Measurements from ENCODE around the gene HBE1. TPM values are rescaled to one million over a fixed set of nuclear protein-coding genes. Genes with fewer than 3 reads are reported as not detected.
A peak's percentile ranks its signal among the peaks of the same experiment; 100 is the strongest.
"Not testable (repeated sequence)": the region's sequence is repeated elsewhere in the genome, so short reads cannot be mapped to it uniquely, and the experiment has no call there.

The HBE1 gene
- not detected in 2 replicates for total RNA-seq (2014; rRNA removed)
- polyA plus RNA-seq (2012) = not detected

DNA sequence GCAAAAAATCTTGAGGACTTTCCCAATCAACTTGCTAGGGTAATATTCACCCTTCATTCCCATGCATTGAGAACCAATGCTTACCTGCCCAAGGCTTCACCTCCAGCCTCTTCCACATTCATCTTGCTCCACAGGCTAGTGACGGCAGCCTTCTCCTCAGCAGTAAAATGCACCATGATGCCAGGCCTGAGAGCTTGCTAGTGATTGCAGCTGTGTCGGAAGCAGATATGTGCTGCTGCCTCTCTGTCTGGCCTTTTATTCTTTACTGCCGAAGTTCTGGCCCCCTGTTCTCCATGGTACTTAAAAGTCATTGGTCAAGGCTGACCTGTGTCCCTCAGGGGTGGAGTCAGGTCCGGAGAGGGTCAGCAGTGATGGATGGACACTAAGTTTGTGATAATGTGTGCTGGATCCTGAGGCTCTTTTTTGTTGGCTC lies at the start of gene HBE1:
Gene HBE1, minus strand, starts transcription at position 231 of the 433 bp plus-strand sequence. Its CDS starts 55 bp downstream, at position 176.
- no peak for DNase-seq (ENCODE audit: low read depth)

DNA sequence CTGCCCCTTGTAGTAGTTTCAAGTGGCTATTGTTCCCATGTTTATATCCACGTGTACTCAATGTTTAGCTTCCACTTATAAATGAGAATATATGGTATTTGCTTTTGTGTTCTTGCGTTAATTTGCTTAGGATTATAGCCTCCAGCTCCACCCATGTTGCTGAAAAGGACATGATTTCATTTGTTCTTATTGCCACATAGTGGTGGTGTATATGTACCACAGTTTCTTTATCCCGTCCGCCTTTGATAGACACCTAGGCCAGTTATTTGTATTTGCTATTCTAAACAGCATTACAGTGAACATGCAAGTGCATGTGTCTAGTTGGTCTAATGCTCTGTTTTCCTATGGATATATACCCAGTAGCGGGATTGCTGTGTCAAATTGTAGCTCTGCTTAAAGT lies 47.5 kb upstream of the HBE1 start:
- DNase-seq (ENCODE audit: low read depth) = no peak

DNA sequence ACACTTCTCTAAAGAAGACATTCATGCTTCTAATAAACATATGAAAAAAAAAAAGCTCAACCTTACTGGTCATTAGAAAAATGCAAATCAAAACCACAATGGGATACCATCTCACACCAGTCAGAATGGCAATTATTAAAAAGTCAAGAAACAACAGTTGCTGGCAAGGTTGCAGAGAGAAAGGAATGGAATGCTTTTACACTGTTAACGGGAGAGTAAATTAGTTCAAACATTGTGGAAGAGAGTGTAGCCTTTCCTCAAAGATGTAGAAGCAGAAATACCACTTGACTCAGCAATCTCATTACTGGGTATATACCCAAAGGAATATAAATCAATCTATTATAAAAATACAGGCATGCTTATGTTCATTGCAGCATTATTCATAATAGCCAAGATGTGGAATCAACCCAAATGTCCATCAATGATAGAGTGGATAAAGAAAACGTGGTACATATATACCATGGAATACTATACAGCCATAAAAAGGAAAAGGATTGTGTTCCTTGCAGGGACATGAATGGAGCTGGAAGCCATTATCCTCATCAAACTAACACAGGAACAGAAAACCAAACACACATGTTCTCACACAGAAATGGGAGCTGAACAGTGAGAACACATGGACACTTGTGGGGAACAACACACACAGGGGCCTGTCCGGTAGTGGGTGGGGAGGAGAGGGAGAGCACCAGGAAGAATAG lies 43.7 kb upstream of the HBE1 start:
- DNase-seq (ENCODE audit: low read depth) = not testable (repeated sequence)

DNA sequence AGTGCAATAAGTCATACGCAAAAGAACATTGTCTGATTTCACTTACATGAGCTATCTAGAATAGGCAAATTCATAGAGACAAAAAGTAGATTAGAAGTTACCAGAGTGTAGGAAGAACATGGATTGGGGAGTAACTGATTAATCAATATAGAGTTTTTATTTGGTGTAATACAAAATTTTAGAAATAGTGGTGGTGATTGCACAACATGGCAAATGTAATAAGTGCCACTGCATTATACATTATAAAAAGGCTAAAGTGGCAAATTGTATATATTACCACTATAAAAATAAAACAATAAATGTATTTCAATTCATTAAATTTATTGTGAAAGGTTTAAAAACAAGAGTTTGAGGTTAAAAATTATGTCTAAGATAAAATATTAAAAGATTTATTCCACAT lies 40.7 kb upstream of the HBE1 start:
- no peak for DNase-seq (ENCODE audit: low read depth)

DNA sequence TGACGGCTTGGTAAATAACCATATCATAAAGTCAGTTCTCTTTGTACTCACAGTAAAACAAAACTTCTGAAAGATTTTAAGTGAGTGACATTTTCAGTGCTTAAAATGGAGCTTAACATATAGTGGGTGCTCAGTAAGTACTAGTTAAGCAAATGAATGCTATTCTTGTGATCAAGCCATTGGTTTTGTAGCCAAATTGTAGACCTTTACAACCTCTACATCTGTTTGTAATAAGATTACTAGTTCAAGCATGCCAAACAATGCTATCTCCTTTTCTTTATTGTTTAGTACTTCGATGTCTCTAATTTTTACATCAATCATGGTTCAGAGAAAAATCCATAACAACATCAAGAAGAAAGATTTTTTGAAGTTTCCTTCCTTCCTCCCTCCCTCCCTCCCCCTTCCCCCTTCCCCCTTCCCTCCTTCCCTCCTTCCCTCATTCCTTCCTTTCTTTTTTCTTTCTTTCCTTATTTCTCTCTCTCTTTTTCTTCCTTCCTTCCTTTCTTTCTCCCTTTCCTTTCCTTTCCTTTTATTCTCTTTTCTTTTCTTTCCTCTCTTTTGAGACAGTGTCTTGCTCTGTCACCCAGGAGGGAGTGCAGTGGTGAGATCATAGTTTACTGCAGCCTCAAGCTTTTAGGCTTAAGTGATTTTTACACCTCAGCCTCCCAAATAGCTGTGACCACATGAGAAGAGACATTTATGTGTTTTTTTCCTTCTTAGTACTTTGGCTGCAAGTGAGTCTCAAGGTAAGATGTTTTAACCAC lies 37.7 kb upstream of the HBE1 start:
- DNase-seq (ENCODE audit: low read depth) = no peak

DNA sequence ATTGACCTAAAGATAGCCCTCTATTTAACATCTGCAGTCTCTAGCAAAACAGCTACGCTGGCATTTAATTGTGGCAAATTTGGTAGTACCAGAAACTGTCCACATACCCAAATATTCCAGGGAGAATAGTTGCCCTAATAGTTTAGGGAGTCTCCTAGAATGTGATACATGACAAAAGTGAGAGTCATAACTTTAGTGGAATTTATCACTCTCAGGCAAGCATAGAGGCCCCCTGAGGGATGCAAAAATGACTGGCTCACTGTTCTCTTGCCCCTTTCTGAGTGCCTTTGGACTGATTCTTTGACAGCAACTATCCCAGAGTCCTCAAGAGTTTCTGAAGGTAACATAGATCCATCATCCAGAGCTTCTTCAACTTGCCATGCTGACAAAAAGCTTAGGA lies 34.3 kb upstream of the HBE1 start:
- DNase-seq (ENCODE audit: low read depth) = no peak

DNA sequence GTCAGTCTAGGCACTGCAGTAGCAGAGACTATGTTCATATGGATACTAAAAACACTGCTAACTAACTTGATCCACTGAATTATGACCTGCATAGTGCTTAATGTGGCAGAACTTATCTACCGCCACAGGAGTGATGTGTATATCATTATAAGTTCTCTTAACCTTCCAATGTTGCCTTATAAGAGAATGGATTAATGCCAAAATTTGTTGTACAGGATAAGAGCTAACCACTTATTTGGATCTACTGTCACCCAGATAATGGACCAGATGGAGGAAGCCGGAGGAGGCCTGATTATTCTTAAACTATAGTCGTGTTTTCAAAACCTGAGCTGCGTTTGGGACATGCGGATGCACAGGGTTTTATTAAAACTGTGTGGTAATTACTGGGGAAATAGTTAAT lies 33.9 kb upstream of the HBE1 start:
- no peak for DNase-seq (ENCODE audit: low read depth)

DNA sequence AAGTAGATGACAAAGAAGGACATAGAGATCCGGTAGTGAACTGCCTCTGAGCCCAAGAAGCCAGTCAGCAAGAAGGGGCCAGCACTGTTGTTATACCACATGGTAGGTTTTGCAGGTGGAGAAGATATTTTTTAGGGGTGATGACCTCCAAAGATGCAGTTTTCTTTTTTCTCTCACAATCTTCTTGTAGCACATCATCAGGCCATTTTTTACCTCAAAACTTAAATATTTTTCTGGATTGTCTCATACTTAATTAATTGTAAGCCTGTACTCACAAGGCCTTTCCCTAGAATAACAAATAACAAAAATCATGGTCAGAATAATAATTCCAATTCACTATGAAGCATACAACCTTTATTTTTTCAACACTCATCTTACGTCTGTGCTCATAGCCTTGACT lies 32.1 kb upstream of the HBE1 start, which contains the start of gene OR51B4:
Gene OR51B4, minus strand, starts transcription at position 101 of the 400 bp plus-strand sequence. Its CDS starts 0 bp downstream, at position 101.
- no peak for DNase-seq (ENCODE audit: low read depth)

DNA sequence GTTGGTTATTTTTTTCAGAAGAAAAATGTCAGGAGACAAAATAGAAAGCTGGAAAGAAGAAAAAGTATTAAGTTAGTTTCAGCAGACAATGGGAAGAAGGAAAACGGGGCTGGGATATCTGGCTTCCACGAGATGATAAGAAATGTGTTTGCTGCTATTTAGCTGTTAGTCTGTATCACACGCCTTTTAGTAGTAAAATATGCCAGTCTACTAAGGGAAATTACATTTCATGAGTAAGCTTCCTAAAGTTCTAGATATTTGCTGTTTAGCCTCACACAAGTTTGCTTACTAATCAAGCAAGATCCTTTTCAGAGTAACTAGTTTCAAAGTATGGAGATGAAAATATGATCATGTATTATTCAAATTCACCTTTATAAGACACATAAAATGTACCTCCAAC lies 30.5 kb upstream of the HBE1 start:
- no peak for DNase-seq (ENCODE audit: low read depth)

DNA sequence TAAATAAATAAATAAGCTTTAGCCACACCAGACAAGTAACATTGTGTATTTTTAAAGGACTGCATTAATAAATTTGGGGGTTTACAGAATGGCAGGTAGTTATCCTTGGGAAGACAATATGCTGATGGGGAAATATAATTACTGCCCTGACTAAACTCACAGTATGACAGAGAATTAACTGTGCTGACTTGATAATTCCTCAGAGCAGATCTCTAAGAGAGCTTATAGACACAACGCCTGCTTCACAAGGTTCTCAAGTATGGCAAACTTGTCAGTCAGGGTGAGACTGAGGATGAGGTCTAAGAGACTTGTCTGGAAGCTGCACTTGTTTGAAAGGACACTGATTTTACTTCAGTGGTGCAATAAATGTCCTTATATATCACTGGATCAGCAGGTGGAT lies 28.7 kb upstream of the HBE1 start:
- no peak for DNase-seq (ENCODE audit: low read depth)

DNA sequence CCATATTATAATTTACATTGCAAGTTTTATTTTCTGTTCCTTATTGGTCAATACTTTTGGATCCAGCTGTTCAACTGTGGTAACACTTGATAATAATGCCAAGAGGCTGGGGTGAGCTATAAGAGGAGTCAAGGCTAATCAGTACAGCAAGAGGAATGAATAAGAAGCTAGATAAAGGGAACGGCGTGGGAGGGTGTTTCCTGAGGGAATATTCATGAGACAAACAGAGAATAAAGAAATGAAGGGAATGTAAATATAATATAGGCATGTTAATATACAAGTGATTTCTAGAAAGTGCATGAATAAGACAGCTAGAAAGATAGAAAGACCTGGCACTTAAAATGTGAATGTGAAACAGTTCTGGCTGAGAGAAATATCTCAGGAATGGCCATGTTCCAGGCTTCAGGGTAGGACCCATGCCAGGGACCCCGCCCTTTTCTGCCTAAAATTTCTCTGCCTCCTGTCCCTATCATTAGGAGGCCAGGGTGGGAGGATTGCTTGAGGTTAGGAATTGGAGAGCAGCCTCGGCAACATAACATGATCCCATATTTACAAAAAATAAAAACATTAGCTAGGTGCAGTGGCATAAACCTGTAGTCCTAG lies 28.1 kb upstream of the HBE1 start:
- no peak for DNase-seq (ENCODE audit: low read depth)

DNA sequence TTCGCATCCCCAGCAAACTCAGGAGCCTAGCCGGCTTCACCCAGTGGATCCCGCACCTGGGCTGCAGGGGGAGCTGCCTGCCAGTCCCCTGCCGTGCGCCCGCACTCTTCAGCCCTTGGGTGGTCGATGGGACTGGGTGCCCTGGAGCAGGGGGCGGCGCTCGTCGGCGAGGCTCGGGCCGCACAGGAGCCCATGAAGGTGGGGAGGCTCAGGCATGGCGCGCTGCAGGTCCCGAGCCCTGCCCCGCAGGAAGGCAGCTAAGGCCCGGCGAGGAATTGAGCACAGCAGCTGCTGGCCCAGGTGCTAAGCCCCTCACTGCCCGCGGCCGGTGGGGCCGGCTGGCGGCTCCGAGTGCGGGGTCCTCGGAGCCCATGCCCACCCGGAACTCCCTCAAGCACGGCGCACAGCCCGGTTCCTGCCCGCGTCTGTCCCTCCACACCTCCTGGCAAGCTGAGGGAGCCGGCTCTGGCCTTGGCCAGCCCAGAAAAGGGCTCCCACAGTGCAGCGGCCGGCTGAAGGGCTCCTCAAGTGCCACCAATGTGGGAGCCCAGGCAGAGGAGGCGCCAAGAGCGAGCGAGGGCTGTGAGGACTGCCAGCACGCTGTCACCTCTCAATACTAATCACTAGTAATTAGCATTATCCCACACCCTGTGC lies 24.7 kb upstream of the HBE1 start:
- not testable (repeated sequence) for DNase-seq (ENCODE audit: low read depth)

DNA sequence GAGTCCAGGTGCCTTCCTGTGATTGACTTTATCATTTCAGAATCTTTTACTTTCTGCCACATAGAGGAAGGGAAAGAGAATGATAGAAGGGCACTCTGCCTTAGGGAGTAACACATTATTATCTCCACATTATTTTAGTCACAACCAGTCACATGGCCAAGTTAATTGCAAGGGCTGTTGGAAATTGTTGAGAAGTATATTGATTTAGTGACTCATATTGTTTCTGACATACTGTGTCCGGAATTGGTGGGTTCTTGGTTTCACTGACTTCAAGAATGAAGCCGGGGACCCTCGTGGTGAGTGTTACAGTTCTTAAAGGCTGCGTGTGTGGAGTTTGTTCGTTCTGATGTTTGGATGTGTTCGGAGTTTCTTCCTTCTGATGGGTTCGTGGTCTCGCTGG lies 23.3 kb upstream of the HBE1 start:
- no peak for DNase-seq (ENCODE audit: low read depth)

DNA sequence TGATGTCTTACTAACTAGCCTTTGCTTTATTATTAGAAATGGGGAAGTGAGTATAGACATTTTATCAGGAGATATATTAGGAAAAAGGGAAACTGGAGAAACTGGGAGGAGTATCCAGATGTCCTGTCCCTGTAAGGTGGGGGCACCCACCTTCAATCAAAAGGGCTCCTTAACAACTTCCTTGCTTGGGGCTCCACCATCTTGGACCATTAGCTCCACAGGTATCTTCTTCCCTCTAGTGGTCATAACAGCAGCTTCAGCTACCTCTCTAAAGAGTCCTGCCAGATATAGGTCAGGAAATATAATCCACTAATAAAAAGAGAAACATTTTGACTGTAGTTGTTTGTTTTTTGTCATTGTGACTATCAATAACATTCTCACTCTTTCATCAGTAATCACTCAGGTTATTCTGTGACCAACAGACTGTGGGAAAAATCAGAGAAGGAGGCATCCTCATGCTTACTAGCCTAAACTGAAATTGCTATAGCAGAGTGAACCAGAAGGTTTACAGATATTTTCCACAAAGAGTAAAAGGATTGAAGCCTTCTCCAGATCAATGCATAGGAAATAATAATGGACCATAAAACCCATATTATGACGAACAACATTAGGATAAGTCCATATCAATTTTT lies 21.6 kb upstream of the HBE1 start:
- peak; percentile 46 for DNase-seq (ENCODE audit: low read depth)

DNA sequence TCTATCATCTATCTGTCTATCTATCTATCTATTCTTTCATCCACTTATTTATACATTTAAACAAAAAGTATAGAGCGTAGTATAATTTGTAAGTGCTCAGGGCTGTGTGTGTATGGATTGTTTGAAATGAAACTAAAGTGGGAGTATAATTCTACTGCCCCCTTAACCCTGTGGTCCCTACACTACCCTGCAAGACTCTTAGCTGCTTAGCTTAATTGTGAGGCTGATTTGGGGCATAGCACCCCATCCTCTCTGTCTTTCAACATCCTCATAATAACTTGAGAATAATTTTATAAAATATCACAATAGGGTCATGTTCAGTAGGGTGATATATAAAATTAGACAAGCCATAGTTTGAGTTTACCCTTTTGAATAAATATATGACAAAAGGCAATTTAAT lies 20.4 kb upstream of the HBE1 start:
- DNase-seq (ENCODE audit: low read depth) = no peak

DNA sequence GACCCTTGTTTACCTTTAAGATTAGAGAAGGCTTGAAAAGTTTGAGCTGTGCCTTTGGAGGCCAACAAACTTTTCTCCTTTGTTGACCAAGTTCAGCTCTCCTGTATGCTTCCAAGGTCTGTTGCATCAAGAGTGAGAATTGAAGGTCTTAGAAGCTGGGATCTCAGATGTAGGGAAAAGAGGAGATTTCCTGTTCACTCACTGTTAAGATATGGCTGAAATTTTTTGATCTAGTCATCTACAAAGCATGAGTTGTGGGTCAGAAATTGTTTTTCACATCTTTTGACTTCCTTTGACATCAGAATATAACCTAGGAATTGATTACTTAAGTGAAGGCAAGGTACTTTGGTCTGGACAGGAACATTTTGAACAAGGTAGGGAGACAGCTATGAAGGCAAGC lies 20.0 kb upstream of the HBE1 start:
- DNase-seq (ENCODE audit: low read depth) = no peak

DNA sequence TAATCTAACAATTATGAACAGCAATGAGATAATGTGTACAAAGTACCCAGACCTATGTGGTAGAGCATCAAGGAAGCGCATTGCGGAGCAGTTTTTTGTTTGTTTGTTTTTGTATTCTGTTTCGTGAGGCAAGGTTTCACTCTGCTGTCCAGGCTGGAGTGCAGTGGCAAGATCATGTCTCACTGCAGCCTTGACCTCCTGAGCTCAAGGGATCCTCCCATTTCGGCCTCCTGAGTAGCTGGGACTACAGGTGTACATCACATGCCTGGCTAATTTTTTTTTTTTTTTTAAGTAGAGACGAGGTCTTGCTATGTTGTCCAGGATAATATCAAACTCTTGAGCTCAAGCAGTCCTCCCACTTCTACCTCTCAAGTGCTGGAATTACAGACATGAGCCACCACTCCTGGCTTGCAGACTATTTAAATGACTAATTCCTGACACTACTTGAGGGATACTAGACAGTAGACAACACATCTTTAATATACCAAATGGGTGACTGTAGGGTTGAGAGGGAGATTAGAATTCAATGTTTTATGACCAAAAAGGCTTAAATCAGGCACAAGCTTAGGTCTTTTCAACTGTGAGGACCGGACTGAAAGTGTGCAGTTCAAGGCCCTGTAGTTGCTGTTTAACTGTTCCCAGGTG lies 19.3 kb upstream of the HBE1 start:
- no peak for DNase-seq (ENCODE audit: low read depth)

DNA sequence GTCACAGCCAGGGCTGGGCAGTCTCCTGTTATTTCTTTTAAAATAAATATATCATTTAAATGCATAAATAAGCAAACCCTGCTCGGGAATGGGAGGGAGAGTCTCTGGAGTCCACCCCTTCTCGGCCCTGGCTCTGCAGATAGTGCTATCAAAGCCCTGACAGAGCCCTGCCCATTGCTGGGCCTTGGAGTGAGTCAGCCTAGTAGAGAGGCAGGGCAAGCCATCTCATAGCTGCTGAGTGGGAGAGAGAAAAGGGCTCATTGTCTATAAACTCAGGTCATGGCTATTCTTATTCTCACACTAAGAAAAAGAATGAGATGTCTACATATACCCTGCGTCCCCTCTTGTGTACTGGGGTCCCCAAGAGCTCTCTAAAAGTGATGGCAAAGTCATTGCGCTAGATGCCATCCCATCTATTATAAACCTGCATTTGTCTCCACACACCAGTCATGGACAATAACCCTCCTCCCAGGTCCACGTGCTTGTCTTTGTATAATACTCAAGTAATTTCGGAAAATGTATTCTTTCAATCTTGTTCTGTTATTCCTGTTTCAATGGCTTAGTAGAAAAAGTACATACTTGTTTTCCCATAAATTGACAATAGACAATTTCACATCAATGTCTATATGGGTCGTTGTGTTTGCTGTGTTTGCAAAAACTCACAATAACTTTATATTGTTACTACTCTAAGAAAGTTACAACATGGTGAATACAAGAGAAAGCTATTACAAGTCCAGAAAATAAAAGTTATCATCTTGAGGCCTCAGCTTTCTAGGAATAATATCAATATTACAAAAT lies 18.6 kb upstream of the HBE1 start:
- no peak for DNase-seq (ENCODE audit: low read depth)

DNA sequence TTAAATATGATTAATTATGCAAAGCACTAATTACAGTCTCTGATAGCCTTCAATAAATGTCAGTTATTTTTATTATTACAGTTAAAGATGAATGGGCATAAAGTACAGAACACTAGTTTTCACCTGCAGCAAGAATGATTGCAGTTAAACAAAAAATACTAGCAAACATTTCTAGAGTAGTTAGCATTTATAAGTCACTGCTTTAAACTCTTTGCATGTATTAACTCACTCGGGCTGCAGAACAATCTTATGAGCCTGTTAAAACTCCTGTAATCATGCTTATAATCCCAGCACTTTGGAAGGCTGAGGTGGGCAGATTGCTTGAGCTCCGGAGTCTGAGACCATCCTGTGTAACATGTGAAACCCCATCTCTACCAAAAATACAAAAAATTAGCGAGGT lies 17.2 kb upstream of the HBE1 start:
- DNase-seq (ENCODE audit: low read depth) = no peak

DNA sequence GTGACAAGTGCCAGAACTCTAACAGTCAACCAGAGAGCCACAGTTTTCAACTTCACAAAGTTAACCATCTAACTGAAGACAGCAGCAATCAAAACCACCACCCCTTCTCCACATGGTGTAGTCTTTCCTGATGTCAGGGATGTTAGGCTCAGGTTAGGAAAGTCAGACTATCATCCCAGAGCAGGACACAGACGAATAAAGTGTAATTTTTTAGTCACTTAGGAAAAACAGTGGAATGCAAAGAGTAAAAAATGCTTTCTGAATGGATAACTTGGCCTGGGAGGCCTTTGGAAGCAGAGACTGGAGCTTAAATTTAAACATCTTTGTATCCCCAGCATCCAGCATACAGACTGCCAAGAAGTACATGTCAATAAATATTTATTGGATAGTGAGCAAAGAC lies 16.6 kb upstream of the HBE1 start:
- DNase-seq (ENCODE audit: low read depth) = no peak
